ENCODE data around the gene CYP27A1. TPM values are rescaled to one million over a fixed set of nuclear protein-coding genes. Genes with fewer than 3 reads are reported as not detected.

The CYP27A1 gene
- total RNA-seq, 1 donor from 2014 or later = 180 TPM

DNA sequence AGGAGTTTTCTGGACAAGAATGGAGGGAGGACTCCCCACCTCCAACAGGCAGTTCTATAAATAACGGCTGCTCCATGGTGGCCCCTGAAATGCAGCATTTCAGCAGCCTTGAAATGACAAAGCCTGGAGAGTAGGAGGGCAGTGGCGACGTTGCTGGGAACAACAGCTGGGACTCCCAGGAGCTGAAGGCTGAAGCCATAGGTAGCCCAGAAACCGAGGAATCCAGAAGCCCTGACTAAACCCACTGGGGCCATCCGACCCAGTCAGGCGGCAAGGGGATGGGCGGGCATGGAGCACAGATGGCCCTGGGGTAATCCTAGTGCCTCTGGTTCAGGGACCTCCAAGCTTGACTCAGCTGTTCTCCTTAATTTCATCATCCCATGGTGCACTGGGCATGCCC lies 40.7 kb downstream of the CYP27A1 start:
- H3K4me1 ChIP-seq = no peaks in the 10 kb centered on the region
- DNase-seq = no peak
- intact Hi-C loops (cut with DNase I) = no loop called here
- H3K36me3 ChIP-seq = peaks cover 8% of the 10 kb centered on the region
- no peaks in the 10 kb centered on the region for H3K27me3 ChIP-seq
- no peak overlapping the region for H3K4me3 ChIP-seq
- no peak for ATAC-seq
- no peak for TF ChIP-seq CTCF (IDR thresholded peaks at IDR 0.05)
- no peak overlapping the region for H3K27ac ChIP-seq
- H3K9me3 ChIP-seq = no peaks in the 10 kb centered on the region

DNA sequence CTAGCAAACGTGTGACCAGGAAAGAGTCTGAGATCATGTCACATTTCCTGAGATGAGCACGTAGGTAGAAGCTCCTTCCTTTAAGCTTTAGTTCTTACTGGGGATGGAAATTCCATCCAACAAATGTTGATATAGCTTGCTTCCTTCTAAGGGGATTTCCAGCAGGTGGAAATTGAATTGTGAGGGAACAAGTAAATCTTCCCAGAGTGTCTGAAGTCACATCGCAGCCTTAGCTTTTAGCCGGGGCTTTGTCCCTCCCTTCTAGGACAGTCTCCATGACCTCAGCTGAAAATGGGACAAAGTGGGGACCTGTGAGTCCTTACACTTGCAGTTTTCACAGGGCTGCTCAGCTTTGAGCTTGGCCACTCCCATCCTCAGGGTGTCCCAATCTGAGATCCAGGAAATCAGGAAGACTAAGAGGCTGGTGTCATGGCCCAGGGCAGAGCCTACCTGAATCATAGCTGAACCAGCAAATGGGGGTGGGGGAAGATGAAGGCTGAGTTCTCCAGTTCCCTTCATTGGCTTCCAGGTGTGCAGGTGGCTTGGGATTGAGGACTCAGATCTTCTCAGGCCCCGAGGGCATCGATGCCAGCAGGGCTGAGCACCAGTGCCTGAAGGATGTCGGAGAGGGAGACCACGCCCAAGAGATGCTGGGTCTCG lies 41.4 kb downstream of the CYP27A1 start:
- DNase-seq = no peak
- Histone ChIP-seq H3K36me3 (peaks cover 4% of the 10 kb centered on the region), H3K27ac (no peak overlapping the region), H3K4me3 (no peak overlapping the region), H3K4me1 (no peaks in the 10 kb centered on the region), H3K9me3 (no peaks in the 10 kb centered on the region), H3K27me3 (no peaks in the 10 kb centered on the region)
- ATAC-seq = no peak
- intact Hi-C loops (cut with DNase I) = no loop called here
- no peak for TF ChIP-seq CTCF (IDR thresholded peaks at IDR 0.05)

DNA sequence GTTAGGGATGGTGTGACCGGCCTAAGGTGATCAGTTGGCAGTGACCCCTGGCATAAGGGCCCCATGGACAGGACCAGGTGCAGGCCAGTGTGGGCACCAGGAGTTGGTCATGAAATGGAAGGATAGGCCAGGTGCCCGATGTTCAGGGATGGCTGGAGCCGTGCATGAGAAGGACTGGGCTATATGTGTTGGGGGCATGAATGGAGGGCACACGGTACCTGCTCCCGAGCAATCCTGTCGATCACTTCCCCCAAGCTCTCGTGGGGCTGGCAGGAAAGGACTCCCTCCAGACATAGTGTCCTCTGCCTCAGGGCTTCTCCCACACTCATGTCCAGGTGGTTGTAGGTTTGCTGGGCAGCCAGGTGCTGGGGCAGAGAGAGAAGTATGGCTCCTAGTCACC lies 42.1 kb downstream of the CYP27A1 start:
- TF ChIP-seq CTCF (IDR thresholded peaks at IDR 0.05) = no peak
- H3K36me3 ChIP-seq = peaks cover 3% of the 10 kb centered on the region
- ATAC-seq (no peak), DNase-seq (no peak)
- H3K4me3 ChIP-seq = no peak overlapping the region
- no peaks in the 10 kb centered on the region for H3K27me3 ChIP-seq
- intact Hi-C loops (cut with DNase I) = no loop called here
- no peaks in the 10 kb centered on the region for H3K9me3 ChIP-seq
- H3K4me1 ChIP-seq = no peaks in the 10 kb centered on the region
- H3K27ac ChIP-seq = no peak overlapping the region

GRCh38 chr2:218826791-218827190 lies 44.8 kb downstream of the CYP27A1 start:
- H3K4me1 ChIP-seq = no peaks in the 10 kb centered on the region
- no peaks in the 10 kb centered on the region for H3K36me3 ChIP-seq
- no peaks in the 10 kb centered on the region for H3K9me3 ChIP-seq
- H3K27me3 ChIP-seq = no peaks in the 10 kb centered on the region
- ATAC-seq (no peak), DNase-seq (peak; percentile 29)
- H3K4me3 ChIP-seq = no peak overlapping the region
- intact Hi-C loops (cut with DNase I) = no loop called here
- no peak for TF ChIP-seq CTCF (IDR thresholded peaks at IDR 0.05)
- no peak overlapping the region for H3K27ac ChIP-seq

- Histone ChIP-seq H3K27ac (no peak overlapping the region), H3K4me3 (no peak overlapping the region), H3K4me1 (no peaks in the 10 kb centered on the region), H3K9me3 (no peaks in the 10 kb centered on the region), H3K27me3 (no peaks in the 10 kb centered on the region), H3K36me3 (no peaks in the 10 kb centered on the region)
- intact Hi-C loops (cut with DNase I) = no loop called here
- DNase-seq = no peak
- ATAC-seq = no peak
- TF ChIP-seq CTCF (IDR thresholded peaks at IDR 0.05) = no peak
Observed at GRCh38 chr2:218827701-218828476, 45.9 kb downstream of the CYP27A1 start.

Measured in upper lobe of right lung (tissue), 1 donor.